Measurements from ENCODE around the gene PIAS1.
"Not testable (repeated sequence)": the region's sequence is repeated elsewhere in the genome, so short reads cannot be mapped to it uniquely, and the experiment has no call there.

PIAS1 gene

DNA sequence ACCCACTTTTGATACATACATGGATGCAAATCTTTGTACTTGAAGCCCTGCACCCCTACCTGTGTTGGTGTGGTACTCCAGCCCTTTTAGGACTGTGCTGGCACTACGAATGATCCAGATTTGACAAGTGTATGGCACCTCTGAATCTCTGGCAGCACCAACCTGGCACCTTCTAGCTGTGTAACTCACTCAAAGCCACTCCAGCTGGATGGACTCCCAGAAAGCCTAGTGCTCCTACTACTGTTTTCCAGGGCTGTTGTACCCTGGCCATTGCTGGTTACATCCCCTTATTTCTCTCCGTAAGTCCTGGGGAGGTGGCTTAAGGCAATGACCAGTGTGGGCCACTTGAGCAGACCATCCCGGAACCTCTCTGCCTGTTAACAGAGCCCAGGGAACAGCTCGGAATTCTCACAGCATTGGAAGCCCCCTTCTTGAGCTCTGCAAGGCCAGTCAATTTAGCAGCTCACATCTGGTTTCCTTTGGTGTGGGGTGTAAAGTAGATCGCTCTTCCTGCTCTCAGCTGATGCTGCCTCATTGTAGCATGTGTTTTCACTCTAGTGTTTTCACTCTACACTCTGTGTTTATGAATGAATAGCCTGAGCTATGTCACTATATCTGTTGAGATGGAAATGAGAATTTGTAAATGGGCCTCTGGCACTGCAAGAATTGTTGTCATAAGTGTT is 138.8 kb downstream of the PIAS1 start:
- no peaks in the 10 kb centered on the region for H3K9me3 ChIP-seq (ENCODE audit: control insufficient read depth, low read length)
- no peak overlapping the region for H3K4me3 ChIP-seq (ENCODE audit: low read length)
- no peaks in the 10 kb centered on the region for H3K27me3 ChIP-seq (ENCODE audit: control insufficient read depth, insufficient read depth, low read length)
- H3K9ac ChIP-seq (ENCODE audit: low read length), result no peak overlapping the region
- H3K4me1 ChIP-seq (ENCODE audit: control insufficient read depth, insufficient read depth, low read length), result peaks cover 6% of the 10 kb centered on the region
- H3K36me3 ChIP-seq (ENCODE audit: control insufficient read depth, insufficient read depth, low read length), result peaks cover 4% of the 10 kb centered on the region

- no peak overlapping the region for H3K9ac ChIP-seq (ENCODE audit: low read length)
- H3K9me3 ChIP-seq (ENCODE audit: control insufficient read depth, low read length), result no peaks in the 10 kb centered on the region
- peaks cover 3% of the 10 kb centered on the region for H3K4me1 ChIP-seq (ENCODE audit: control insufficient read depth, insufficient read depth, low read length)
- no peaks in the 10 kb centered on the region for H3K36me3 ChIP-seq (ENCODE audit: control insufficient read depth, insufficient read depth, low read length)
- no peaks in the 10 kb centered on the region for H3K27me3 ChIP-seq (ENCODE audit: control insufficient read depth, insufficient read depth, low read length)
- H3K4me3 ChIP-seq (ENCODE audit: low read length), result no peak overlapping the region
These were observed 141.4 kb downstream of the PIAS1 start for GRCh38 chr15:68195336-68196112.

- Histone ChIP-seq H3K36me3 (ENCODE audit: control insufficient read depth, insufficient read depth, low read length) (no peaks in the 10 kb centered on the region), H3K4me3 (ENCODE audit: low read length) (no peak overlapping the region), H3K4me1 (ENCODE audit: control insufficient read depth, insufficient read depth, low read length) (peaks cover 14% of the 10 kb centered on the region), H3K9ac (ENCODE audit: low read length) (no peak overlapping the region), H3K9me3 (ENCODE audit: control insufficient read depth, low read length) (no peaks in the 10 kb centered on the region), H3K27me3 (ENCODE audit: control insufficient read depth, insufficient read depth, low read length) (no peaks in the 10 kb centered on the region)
These were observed 142.5 kb downstream of the PIAS1 start for GRCh38 chr15:68196445-68197169.

- Histone ChIP-seq H3K4me1 (ENCODE audit: control insufficient read depth, insufficient read depth, low read length) (peaks cover 19% of the 10 kb centered on the region), H3K36me3 (ENCODE audit: control insufficient read depth, insufficient read depth, low read length) (no peaks in the 10 kb centered on the region), H3K9me3 (ENCODE audit: control insufficient read depth, low read length) (no peaks in the 10 kb centered on the region), H3K4me3 (ENCODE audit: low read length) (no peak overlapping the region), H3K27me3 (ENCODE audit: control insufficient read depth, insufficient read depth, low read length) (no peaks in the 10 kb centered on the region), H3K9ac (ENCODE audit: low read length) (no peak overlapping the region)
These were observed 143.0 kb downstream of the PIAS1 start for GRCh38 chr15:68197170-68197492.

DNA sequence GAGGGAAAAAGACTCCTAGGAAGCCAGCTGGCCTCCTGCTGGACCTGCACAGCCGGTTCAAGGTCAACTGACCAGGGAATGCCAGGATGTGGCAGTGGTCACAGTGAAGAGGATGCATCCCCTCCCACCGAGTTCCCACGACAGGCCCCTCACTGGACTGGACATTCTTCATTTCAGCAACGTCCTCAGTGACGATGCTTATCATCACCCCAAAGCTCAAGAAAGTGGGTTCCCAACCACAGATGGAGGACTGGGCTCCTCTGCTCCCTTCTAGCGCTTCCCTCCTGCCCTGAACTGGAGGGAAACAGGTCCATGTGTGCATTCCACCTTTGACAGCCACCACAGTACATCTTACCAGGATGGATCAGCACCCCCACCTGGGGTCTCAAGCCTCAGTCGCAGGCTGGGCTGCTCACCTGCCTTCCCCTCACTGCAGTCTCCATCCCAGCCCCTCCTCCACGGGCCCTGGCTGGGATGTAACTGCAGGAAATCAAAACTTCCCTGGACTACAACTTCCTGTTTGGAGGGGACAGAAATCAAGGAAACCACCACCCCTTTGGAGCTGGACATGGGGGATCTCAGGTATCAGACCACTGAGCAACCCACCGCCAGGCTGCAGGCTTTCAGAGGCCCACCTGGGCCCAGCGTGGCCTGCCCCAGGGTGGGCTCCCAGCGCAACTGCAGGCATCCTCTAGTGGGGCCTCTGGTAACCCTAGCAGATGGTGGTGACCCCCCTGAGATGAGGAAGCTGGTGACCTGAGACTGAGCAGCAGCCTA is 143.7 kb downstream of the PIAS1 start:
- Histone ChIP-seq H3K4me1 (ENCODE audit: control insufficient read depth, insufficient read depth, low read length) (peaks cover 22% of the 10 kb centered on the region), H3K9ac (ENCODE audit: low read length) (no peak overlapping the region), H3K9me3 (ENCODE audit: control insufficient read depth, low read length) (no peaks in the 10 kb centered on the region), H3K36me3 (ENCODE audit: control insufficient read depth, insufficient read depth, low read length) (no peaks in the 10 kb centered on the region), H3K4me3 (ENCODE audit: low read length) (no peak overlapping the region), H3K27me3 (ENCODE audit: control insufficient read depth, insufficient read depth, low read length) (no peaks in the 10 kb centered on the region)

DNA sequence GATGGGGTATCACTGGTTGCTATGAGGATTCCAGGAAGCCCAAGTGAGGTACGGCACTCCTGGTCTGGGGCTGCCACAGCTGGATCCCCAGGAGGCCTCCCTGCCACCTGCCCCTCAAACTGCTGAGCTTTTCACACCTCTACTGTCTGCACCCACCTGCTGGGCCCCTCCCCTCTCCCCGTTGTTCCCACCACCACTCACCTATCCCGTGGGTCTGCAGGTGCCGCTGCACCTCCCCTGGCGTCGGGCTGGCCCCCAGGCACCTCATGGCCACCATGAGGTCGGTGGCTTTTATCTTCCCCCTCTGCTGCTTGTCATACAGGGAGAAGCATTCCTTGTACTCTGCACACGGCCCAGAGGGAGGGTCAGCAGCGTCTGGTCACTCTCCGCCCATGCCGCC is 145.2 kb downstream of the PIAS1 start:
- peaks cover 33% of the 10 kb centered on the region for H3K4me1 ChIP-seq (ENCODE audit: control insufficient read depth, insufficient read depth, low read length)
- no peaks in the 10 kb centered on the region for H3K9me3 ChIP-seq (ENCODE audit: control insufficient read depth, low read length)
- H3K36me3 ChIP-seq (ENCODE audit: control insufficient read depth, insufficient read depth, low read length), result no peaks in the 10 kb centered on the region
- no peak overlapping the region for H3K4me3 ChIP-seq (ENCODE audit: low read length)
- no peaks in the 10 kb centered on the region for H3K27me3 ChIP-seq (ENCODE audit: control insufficient read depth, insufficient read depth, low read length)
- H3K9ac ChIP-seq (ENCODE audit: low read length), result no peak overlapping the region

GRCh38 chr15:68200016-68200861 is 146.1 kb downstream of the PIAS1 start:
- Histone ChIP-seq H3K4me3 (ENCODE audit: low read length) (no peak overlapping the region), H3K9ac (ENCODE audit: low read length) (peak overlapping the region; percentile 8), H3K4me1 (ENCODE audit: control insufficient read depth, insufficient read depth, low read length) (peaks cover 37% of the 10 kb centered on the region), H3K27me3 (ENCODE audit: control insufficient read depth, insufficient read depth, low read length) (no peaks in the 10 kb centered on the region), H3K36me3 (ENCODE audit: control insufficient read depth, insufficient read depth, low read length) (no peaks in the 10 kb centered on the region), H3K9me3 (ENCODE audit: control insufficient read depth, low read length) (no peaks in the 10 kb centered on the region)

GRCh38 chr15:68201153-68201878 is 147.2 kb downstream of the PIAS1 start:
- Histone ChIP-seq H3K4me1 (ENCODE audit: control insufficient read depth, insufficient read depth, low read length) (peaks cover 48% of the 10 kb centered on the region), H3K9ac (ENCODE audit: low read length) (peak overlapping the region; percentile 8), H3K4me3 (ENCODE audit: low read length) (no peak overlapping the region)

DNA sequence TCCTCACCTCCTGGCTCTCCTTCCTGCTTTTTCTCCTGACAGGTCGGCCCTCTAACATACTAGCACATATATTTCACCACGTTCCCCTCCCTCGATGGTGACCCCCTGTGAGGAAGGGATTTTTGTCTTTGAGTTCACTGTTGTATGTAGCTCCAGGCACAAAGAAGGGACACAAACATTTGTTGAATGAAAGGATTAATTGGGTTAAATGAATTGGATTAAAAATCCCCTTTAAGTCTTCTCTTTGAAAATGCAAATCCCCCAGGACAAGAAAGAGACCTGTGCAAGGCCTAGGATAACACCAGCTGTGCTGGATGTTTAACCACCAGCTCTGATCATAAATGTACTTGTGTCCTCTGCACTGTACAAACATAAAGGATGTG is 147.8 kb downstream of the PIAS1 start:
- Histone ChIP-seq H3K27me3 (ENCODE audit: control insufficient read depth, insufficient read depth, low read length) (no peaks in the 10 kb centered on the region), H3K36me3 (ENCODE audit: control insufficient read depth, insufficient read depth, low read length) (no peaks in the 10 kb centered on the region), H3K9me3 (ENCODE audit: control insufficient read depth, low read length) (no peaks in the 10 kb centered on the region), H3K4me3 (ENCODE audit: low read length) (no peak overlapping the region), H3K4me1 (ENCODE audit: control insufficient read depth, insufficient read depth, low read length) (peaks cover 50% of the 10 kb centered on the region), H3K9ac (ENCODE audit: low read length) (no peak overlapping the region)

More at GRCh38 chr15:68201153-68201878, 147.2 kb downstream of the PIAS1 start:
- Histone ChIP-seq H3K9me3 (ENCODE audit: control insufficient read depth, low read length) (no peaks in the 10 kb centered on the region), H3K27me3 (ENCODE audit: control insufficient read depth, insufficient read depth, low read length) (no peaks in the 10 kb centered on the region), H3K36me3 (ENCODE audit: control insufficient read depth, insufficient read depth, low read length) (no peaks in the 10 kb centered on the region)

DNA sequence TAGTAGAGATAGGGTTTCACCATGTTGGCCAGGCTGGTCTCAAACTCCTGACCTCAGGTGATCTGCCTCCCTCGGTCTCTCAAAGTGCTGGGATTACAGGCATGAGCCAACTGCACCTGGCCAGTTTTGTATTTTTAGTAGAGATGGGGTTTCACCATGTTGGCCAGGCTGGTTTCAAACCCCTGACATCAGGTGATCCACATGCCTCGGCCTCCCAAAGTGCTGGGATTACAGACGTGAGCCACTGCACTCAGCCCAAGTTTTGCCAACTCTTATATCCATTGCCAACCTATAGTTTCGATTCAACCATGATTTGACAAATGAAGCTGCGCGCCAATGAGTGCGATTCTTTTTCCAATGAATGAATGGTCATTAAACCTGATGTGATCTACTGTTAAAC is 148.9 kb downstream of the PIAS1 start:
- not testable (repeated sequence) for H3K9me3 ChIP-seq (ENCODE audit: control insufficient read depth, low read length); H3K27me3 ChIP-seq (ENCODE audit: control insufficient read depth, insufficient read depth, low read length); H3K36me3 ChIP-seq (ENCODE audit: control insufficient read depth, insufficient read depth, low read length); H3K4me3 ChIP-seq (ENCODE audit: low read length); H3K9ac ChIP-seq (ENCODE audit: low read length)
- H3K4me1 ChIP-seq (ENCODE audit: control insufficient read depth, insufficient read depth, low read length), result peaks cover 50% of the 10 kb centered on the region

- Histone ChIP-seq H3K9ac (ENCODE audit: low read length) (peak overlapping the region; percentile 55), H3K27me3 (ENCODE audit: control insufficient read depth, insufficient read depth, low read length) (no peaks in the 10 kb centered on the region), H3K36me3 (ENCODE audit: control insufficient read depth, insufficient read depth, low read length) (no peaks in the 10 kb centered on the region), H3K4me1 (ENCODE audit: control insufficient read depth, insufficient read depth, low read length) (peaks cover 50% of the 10 kb centered on the region), H3K9me3 (ENCODE audit: control insufficient read depth, low read length) (no peaks in the 10 kb centered on the region), H3K4me3 (ENCODE audit: low read length) (no peak overlapping the region)
These were observed 149.4 kb downstream of the PIAS1 start for GRCh38 chr15:68203486-68203885.
